H1 (cell line): ENCODE measurements around the gene NMT1. TPM values are rescaled to one million over a fixed set of nuclear protein-coding genes. Genes with fewer than 3 reads are reported as not detected.

ENCODE experiments used
- CTCF ChIA-PET: fragments of 300-600 bp; sonication (Branson Sonifier 250); formaldehyde crosslinking; loops from one replicate; lab custom pipeline; 2021; ENCODE audit not compliant: partially characterized antibody; lab: Charles Lee
- POLR2A ChIA-PET: fragments of 300-600 bp; sonication (Branson Sonifier 250); formaldehyde crosslinking; loops from one replicate; lab custom pipeline; 2021; ENCODE audit warnings: inconsistent platforms; ENCODE audit not compliant: partially characterized antibody; lab: Charles Lee
- DNase-seq, 2 experiments: peaks; one replicate each; pipeline versions ENCODE4 v3.0.0 to v3.0.0-alpha.2; 2010 to 2022; ENCODE audit warnings: low spot score in 2 of 2, low read depth in 1 of 2, mixed read lengths in 1 of 2
- FAIRE-seq: peaks from 2 replicates; lab custom pipeline; 2011; peaks lifted over from hg19 to GRCh38; lab: Jason Lieb, UNC
- H2AFZ ChIP-seq: 2 replicates; pipeline ENCODE4 v1.8.1; 2012; ENCODE audit warnings: low read length, inconsistent platforms
- H2AK5ac ChIP-seq: 2 replicates; pipeline ENCODE4 v1.6.1; 2013; ENCODE audit warnings: low read depth, low read length
- H2BK120ac ChIP-seq: replicated peaks from 2 replicates; pipeline ENCODE3; 2013; ENCODE audit warnings: low read depth, low read length, inconsistent platforms
- H2BK12ac ChIP-seq: 2 replicates; pipeline ENCODE4 v1.6.1; 2013; ENCODE audit warnings: low read depth, low read length
- H2BK15ac ChIP-seq: 2 replicates; pipeline ENCODE4 v1.6.1; 2013; ENCODE audit warnings: low read length
- H2BK20ac ChIP-seq: 2 replicates; pipeline ENCODE4 v1.6.1; 2013; ENCODE audit warnings: low read length
- H2BK5ac ChIP-seq: 2 replicates; pipeline ENCODE4 v1.6.1; 2013; ENCODE audit warnings: low read depth, low read length
- H3K14ac ChIP-seq: 2 replicates; pipeline ENCODE4 v1.6.1; 2013; ENCODE audit warnings: inconsistent platforms; ENCODE audit not compliant: insufficient read length
- H3K18ac ChIP-seq: 2 replicates; pipeline ENCODE4 v1.6.1; 2013; ENCODE audit warnings: low read length; ENCODE audit errors: extremely low read depth
- H3K23ac ChIP-seq: 2 replicates; pipeline ENCODE4 v1.6.1; 2013; ENCODE audit warnings: inconsistent platforms; ENCODE audit not compliant: insufficient read length
- H3K23me2 ChIP-seq: 2 replicates; pipeline ENCODE4 v1.6.1; 2013; ENCODE audit warnings: low read depth, low read length
- H3K27ac ChIP-seq: 2 replicates; pipeline ENCODE4 v1.6.1; 2011; ENCODE audit warnings: low read depth, low read length, inconsistent platforms
- H3K27me3 ChIP-seq, 4 experiments: replicated peaks in 1 of 4; 1 replicate in 1 of 4; 2 replicates in 3 of 4; pipeline versions ENCODE4 v1.6.1 to v1.8.1; 2011 to 2013; ENCODE audit warnings: low read length in 3 of 4, mild to moderate bottlenecking in 3 of 4, inconsistent platforms in 2 of 4, mixed read lengths in 2 of 4, moderate library complexity in 1 of 4; ENCODE audit not compliant: control insufficient read depth in 3 of 4, insufficient read depth in 3 of 4; ENCODE audit errors: extremely low read depth in 1 of 4
- H3K36me3 ChIP-seq, 4 experiments: 2 replicates each; pipeline versions ENCODE4 v1.6.1 to v1.8.1; 2011 to 2013; ENCODE audit warnings: mild to moderate bottlenecking in 4 of 4, low read length in 3 of 4, moderate library complexity in 2 of 4, control low read depth in 1 of 4, inconsistent platforms in 1 of 4; ENCODE audit not compliant: insufficient read depth in 4 of 4, control insufficient read depth in 2 of 4
- H3K4ac ChIP-seq: replicated peaks from 2 replicates; pipeline ENCODE3; 2013; ENCODE audit warnings: low read length, low read depth, mixed read lengths, inconsistent platforms; ENCODE audit not compliant: insufficient read length
- H3K4me1 ChIP-seq, 4 experiments: replicated peaks in 1 of 4; 1 replicate in 1 of 4; 2 replicates in 3 of 4; pipeline versions ENCODE4 v1.6.1 to v1.8.1; 2011 to 2013; ENCODE audit warnings: low read length in 3 of 4, inconsistent platforms in 2 of 4, mixed read lengths in 1 of 4; ENCODE audit not compliant: insufficient read depth in 4 of 4, control insufficient read depth in 3 of 4
- H3K4me2 ChIP-seq, 2 experiments: 2 replicates each; pipeline versions ENCODE4 v1.6.1 to v1.8.1; 2011 to 2013; ENCODE audit warnings: low read depth in 2 of 2, low read length in 2 of 2, control low read depth in 1 of 2, inconsistent platforms in 1 of 2, mild to moderate bottlenecking in 1 of 2; ENCODE audit not compliant: insufficient read depth in 1 of 2
- H3K4me3 ChIP-seq, 4 experiments: fragments of 200-600, 300-600 bp in 1 of 4; sonication (generic), shearing (Covaris generic), sonication (Bioruptor Twin) in 1 of 4; 2 replicates each; pipeline versions ENCODE4 v1.5.1 to v1.8.1; 2011 to 2016; ENCODE audit warnings: low read length in 4 of 4, low read depth in 3 of 4, control low read depth in 2 of 4, inconsistent platforms in 2 of 4, mild to moderate bottlenecking in 2 of 4, mixed read lengths in 1 of 4, moderate library complexity in 1 of 4; ENCODE audit not compliant: insufficient read depth in 2 of 4; ENCODE audit errors: extremely low read depth in 1 of 4
- H3K56ac ChIP-seq: replicated peaks from 2 replicates; pipeline ENCODE3; 2013; ENCODE audit warnings: low read depth, mild to moderate bottlenecking, mixed read lengths, low read length, inconsistent platforms; ENCODE audit not compliant: insufficient read length
- H3K79me1 ChIP-seq: 2 replicates; pipeline ENCODE4 v1.6.1; 2013; ENCODE audit warnings: low read depth, low read length, control low read depth
- H3K79me2 ChIP-seq, 2 experiments: 2 replicates each; pipeline versions ENCODE4 v1.6.1 to v1.8.1; 2012 to 2013; ENCODE audit warnings: low read length in 2 of 2, mild to moderate bottlenecking in 2 of 2, inconsistent platforms in 1 of 2; ENCODE audit not compliant: insufficient read depth in 2 of 2, control insufficient read depth in 1 of 2
- H3K9ac ChIP-seq, 4 experiments: replicated peaks in 1 of 4; 1 replicate in 1 of 4; 2 replicates in 3 of 4; pipeline versions ENCODE4 v1.6.1 to v1.8.1; 2011 to 2013; ENCODE audit warnings: low read depth in 3 of 4, low read length in 3 of 4, control low read depth in 2 of 4, mild to moderate bottlenecking in 2 of 4, moderate library complexity in 2 of 4, inconsistent platforms in 1 of 4; ENCODE audit errors: extremely low read depth in 1 of 4
- H3K9me3 ChIP-seq, 2 experiments: 2 replicates each; pipeline versions ENCODE4 v1.6.1 to v1.8.1; 2012 to 2013; ENCODE audit warnings: mild to moderate bottlenecking in 2 of 2, moderate library complexity in 2 of 2, control low read depth in 1 of 2, inconsistent platforms in 1 of 2, low read depth in 1 of 2, low read length in 1 of 2, mixed read lengths in 1 of 2; ENCODE audit not compliant: insufficient read depth in 2 of 2
- H4K20me1 ChIP-seq, 2 experiments: replicated peaks in 1 of 2; 2 replicates each; pipeline versions ENCODE3 to v1.8.1; 2011 to 2013; ENCODE audit warnings: inconsistent platforms in 2 of 2, low read length in 2 of 2, mild to moderate bottlenecking in 1 of 2; ENCODE audit not compliant: insufficient read depth in 2 of 2, control insufficient read depth in 1 of 2
- H4K5ac ChIP-seq: 2 replicates; pipeline ENCODE4 v1.6.1; 2013; ENCODE audit warnings: low read length, low read depth, mixed read lengths, inconsistent platforms; ENCODE audit not compliant: insufficient read length
- H4K8ac ChIP-seq: 2 replicates; pipeline ENCODE4 v1.8.0; 2013; ENCODE audit warnings: mild to moderate bottlenecking, moderate library complexity, low read length, inconsistent platforms; ENCODE audit not compliant: insufficient read depth; ENCODE audit errors: extremely low read depth
- H4K91ac ChIP-seq: replicated peaks from 2 replicates; pipeline ENCODE3; 2013; ENCODE audit warnings: low read length, mixed read lengths, inconsistent platforms; ENCODE audit not compliant: insufficient read length
- ATF3 ChIP-seq: IDR thresholded peaks from 2 replicates; pipeline ENCODE4 v1.6.1; 2011; ENCODE audit warnings: low read depth, mild to moderate bottlenecking, low read length; ENCODE audit not compliant: insufficient read depth
- BRCA1 ChIP-seq: IDR thresholded peaks from 2 replicates; pipeline ENCODE4 v1.6.1; 2012; ENCODE audit warnings: low read depth, low read length, improper control_type of control experiment
- CHD1 ChIP-seq: IDR thresholded peaks from 2 replicates; pipeline ENCODE4 v1.6.1; 2012; ENCODE audit warnings: low read depth, low read length, improper control_type of control experiment
- CREB1 ChIP-seq: IDR thresholded peaks from 2 replicates; pipeline ENCODE4 v1.6.1; 2012; ENCODE audit warnings: inconsistent platforms
- GABPA ChIP-seq: IDR thresholded peaks from 2 replicates; pipeline ENCODE4 v1.6.1; 2011; ENCODE audit warnings: mild to moderate bottlenecking, low read length, moderate library complexity, borderline replicate concordance; ENCODE audit not compliant: insufficient read depth
- HDAC6 ChIP-seq: IDR thresholded peaks from one replicate; pipeline ENCODE4 v1.7.1; 2012; ENCODE audit warnings: low read depth, mild to moderate bottlenecking, inconsistent platforms, low read length, moderate library complexity
- JUND ChIP-seq: IDR thresholded peaks from 2 replicates; pipeline ENCODE4 v1.6.1; 2011; ENCODE audit warnings: mild to moderate bottlenecking, improper control_type of control experiment, low read length
- KDM1A ChIP-seq: fragments of 200-600, 300-600 bp; sonication (generic); IDR thresholded peaks from 2 replicates; pipeline ENCODE4 v1.7.1; 2016; ENCODE audit warnings: mild to moderate bottlenecking, low read length, borderline replicate concordance
- KDM5A ChIP-seq: fragments of 200-600 bp; IDR thresholded peaks from 2 replicates; pipeline ENCODE4 v1.7.1; 2012; ENCODE audit warnings: mild to moderate bottlenecking, low read length, inconsistent platforms, mixed read lengths
- NRF1 ChIP-seq: IDR thresholded peaks from 2 replicates; pipeline ENCODE4 v1.6.1; 2011; ENCODE audit warnings: mild to moderate bottlenecking, low read depth, low read length, improper control_type of control experiment
- SP4 ChIP-seq: IDR thresholded peaks from 2 replicates; pipeline ENCODE4 v1.6.1; 2012; ENCODE audit warnings: low read length, inconsistent platforms
- SUZ12 ChIP-seq: fragments of 200-600 bp; sonication (generic); IDR thresholded peaks from 2 replicates; pipeline ENCODE4 v1.6.1; 2012; ENCODE audit warnings: mild to moderate bottlenecking, inconsistent platforms, low read length, moderate library complexity, mixed read lengths
- TCF12 ChIP-seq: IDR thresholded peaks from 2 replicates; pipeline ENCODE4 v1.6.1; 2011; ENCODE audit warnings: low read depth, mild to moderate bottlenecking, low read length
- TEAD4 ChIP-seq: IDR thresholded peaks from 2 replicates; pipeline ENCODE4 v1.6.1; 2012; ENCODE audit warnings: low read depth, low read length, inconsistent platforms, mixed read lengths
- ZNF274 ChIP-seq: IDR thresholded peaks from 2 replicates; pipeline ENCODE4 v1.7.0; 2012; ENCODE audit warnings: low read length, borderline replicate concordance; ENCODE audit errors: extremely low read depth
- WGBS, 2 experiments: shearing (Covaris generic) in 1 of 2; methylation state at CpG; one replicate each; pipeline versions ENCODE4 v1.1.6 to v1.1.7; 2013 to 2015; ENCODE audit warnings: low lambda C conversion rate in 2 of 2, mixed read lengths in 2 of 2, inconsistent platforms in 1 of 2, low coverage in 1 of 2, missing lambda C conversion rate in 1 of 2; ENCODE audit not compliant: insufficient replicate concordance in 2 of 2, insufficient coverage in 1 of 2, insufficient read length in 1 of 2; ENCODE audit errors: extremely low coverage in 1 of 2, missing lambda C conversion rate in 1 of 2; 5-methylcytosine and 5-hydroxymethylcytosine counted together
- polyA plus RNA-seq, 7 experiments: library from polyadenylated mRNA; depleted of rRNA in 3 of 7; stranded (reverse) in 5 of 7; unstranded in 2 of 7; fragments of >200 nt in 5 of 7; fragments of 200-250 nt in 2 of 7; gene quantifications; 1 replicate in 5 of 7; 2 replicates in 1 of 7; 4 replicates in 1 of 7; pipeline versions ENCODE4 v1.2.1 to v1.2.3, GENCODE V29; 2011 to 2013; ENCODE audit warnings: missing spikeins in 2 of 7, mixed read lengths in 2 of 7
- total RNA-seq: library from RNA; stranded (reverse); fragmentation: NEBNext Ultra II Directional; extraction: Animal tissue kit (Norgen Biotek cat#: 25700); gene quantifications from 2 replicates; pipeline ENCODE4 v1.2.1, GENCODE V29; 2021

NMT1 gene
- total and polyA plus RNA-seq, 2 of the 8 experiments (the other 6 are each of a cell fraction or from before 2014, with no cell fraction given), result 42.9 to 149 TPM

GRCh38 chr17:45032174-45032541, 29.0 kb upstream of the NMT1 start:
- DNase-seq (no peak), FAIRE-seq (no peak)
- H4K5ac ChIP-seq, result no peak overlapping the region
- no peaks in the 10 kb centered on the region for H3K27me3 ChIP-seq
- no peak overlapping the region for H4K8ac ChIP-seq
- H4K91ac ChIP-seq, result no peak overlapping the region
- ChIA-PET CTCF (interaction anchor here (0.7 to 14.2 kb wide), 3 partner anchors 10 to 26 kb away, joined by 3 to 120 read pairs (median 4); no protein-coding TSS in a partner anchor), POLR2A (interaction anchor here (0.8 to 1.0 kb wide), 3 partner anchors 8 to 102 kb away, joined by 3 to 4 read pairs (median 3); no protein-coding TSS in a partner anchor)
- peaks cover 2 to 5% of the 10 kb centered on the region in 2 experiments for H4K20me1 ChIP-seq
- peaks cover 0 to 33% (median 5%) of the 10 kb centered on the region in 4 experiments; a peak in 5 of 8 replicates for H3K36me3 ChIP-seq
- H3K18ac ChIP-seq, result no peak overlapping the region
- no peak overlapping the region for H3K9ac ChIP-seq
- H3K9me3 ChIP-seq, result no peaks in the 10 kb centered on the region
- no peak overlapping the region for H3K27ac ChIP-seq
- no peak overlapping the region for H3K56ac ChIP-seq
- 0 out of 2 replicates have a peak, but pooled peaks cover 2% of the 10 kb centered on the region for H3K23me2 ChIP-seq
- no peak overlapping the region for H3K4me3 ChIP-seq
- H3K4me1 ChIP-seq, result no peaks in the 10 kb centered on the region
- 0 out of 2 replicates have a peak, but pooled peaks cover 2% of the 10 kb centered on the region for H3K79me1 ChIP-seq
- no peak overlapping the region for H2AK5ac ChIP-seq
- no peak overlapping the region for H2BK12ac ChIP-seq
- H3K79me2 ChIP-seq, result no peaks in the 10 kb centered on the region; a peak in 1 of 4 replicates
- H3K4ac ChIP-seq, result no peak overlapping the region
- H2AFZ ChIP-seq, result no peak overlapping the region
- no peak overlapping the region for H3K4me2 ChIP-seq
- H2BK5ac ChIP-seq, result no peak overlapping the region; the same call in 1 of the 2 replicates
- H2BK15ac ChIP-seq, result no peak overlapping the region
- no peak overlapping the region for H2BK20ac ChIP-seq
- no peak overlapping the region for H3K14ac ChIP-seq
- H2BK120ac ChIP-seq, result no peak overlapping the region
- WGBS, 2 experiments, result 92% methylated on average over 9 of the region's 9 CpGs; no CpG with 5 or more reads in 1 of the 2 experiments
- no peak overlapping the region for H3K23ac ChIP-seq
- TF ChIP-seq GABPA (no peak), NRF1 (no peak), SP4 (no peak), ATF3 (no peak), HDAC6 (no peak), CREB1 (no peak), KDM1A (no peak), BRCA1 (no peak), TEAD4 (no peak), ZNF274 (no peak), CHD1 (no peak), SUZ12 (no peak), KDM5A (no peak), TCF12 (no peak), JUND (no peak)
